ENCODE measurements around the gene CLIC5.

DNA sequence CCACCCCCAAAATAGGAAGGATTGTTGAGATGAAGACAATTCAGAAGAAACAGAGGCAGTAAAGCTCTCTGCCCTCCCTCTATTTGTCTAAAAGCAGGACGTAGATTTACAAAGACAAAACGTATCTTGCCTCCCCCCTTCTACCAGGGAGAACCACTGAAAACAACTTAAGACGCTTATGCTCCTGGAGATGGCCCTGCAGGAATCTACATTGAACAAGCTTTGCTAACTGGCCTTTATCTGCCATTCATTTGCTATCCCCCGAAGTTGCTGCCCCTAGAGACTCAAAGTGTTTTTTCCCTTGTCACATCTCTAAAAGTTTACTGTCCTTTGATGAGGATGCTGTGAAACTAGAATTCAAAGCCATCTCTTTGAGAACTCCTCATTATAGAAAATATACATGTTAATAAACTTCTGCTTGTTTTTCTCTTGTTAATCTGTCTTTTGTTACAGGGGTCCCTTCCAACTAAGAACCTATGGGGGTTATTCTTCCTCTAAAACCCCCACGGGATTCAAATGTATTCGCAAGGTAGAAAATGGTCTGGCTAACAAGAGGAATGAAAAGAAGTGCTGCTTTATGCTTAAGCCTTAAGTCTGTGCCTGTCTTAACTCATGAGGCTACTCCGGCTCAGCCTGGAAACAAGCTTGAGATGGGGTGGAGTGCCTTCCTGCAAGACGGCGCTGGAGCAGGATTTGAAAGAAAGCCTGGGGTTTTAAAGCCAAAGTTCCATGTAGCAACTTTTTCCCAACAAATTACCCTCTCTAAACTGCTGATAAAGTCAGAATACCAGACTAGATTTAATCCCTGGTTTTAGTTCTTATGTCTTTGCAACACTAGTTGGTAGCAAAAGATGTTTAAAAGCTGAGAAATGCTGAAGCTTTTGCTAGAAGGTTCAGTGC, 88.0 kb downstream of the CLIC5 start:
- TF ChIP-seq, protein P1, sequence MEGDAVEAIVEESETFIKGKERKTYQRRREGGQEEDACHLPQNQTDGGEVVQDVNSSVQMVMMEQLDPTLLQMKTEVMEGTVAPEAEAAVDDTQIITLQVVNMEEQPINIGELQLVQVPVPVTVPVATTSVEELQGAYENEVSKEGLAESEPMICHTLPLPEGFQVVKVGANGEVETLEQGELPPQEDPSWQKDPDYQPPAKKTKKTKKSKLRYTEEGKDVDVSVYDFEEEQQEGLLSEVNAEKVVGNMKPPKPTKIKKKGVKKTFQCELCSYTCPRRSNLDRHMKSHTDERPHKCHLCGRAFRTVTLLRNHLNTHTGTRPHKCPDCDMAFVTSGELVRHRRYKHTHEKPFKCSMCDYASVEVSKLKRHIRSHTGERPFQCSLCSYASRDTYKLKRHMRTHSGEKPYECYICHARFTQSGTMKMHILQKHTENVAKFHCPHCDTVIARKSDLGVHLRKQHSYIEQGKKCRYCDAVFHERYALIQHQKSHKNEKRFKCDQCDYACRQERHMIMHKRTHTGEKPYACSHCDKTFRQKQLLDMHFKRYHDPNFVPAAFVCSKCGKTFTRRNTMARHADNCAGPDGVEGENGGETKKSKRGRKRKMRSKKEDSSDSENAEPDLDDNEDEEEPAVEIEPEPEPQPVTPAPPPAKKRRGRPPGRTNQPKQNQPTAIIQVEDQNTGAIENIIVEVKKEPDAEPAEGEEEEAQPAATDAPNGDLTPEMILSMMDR (IDR thresholded peaks at IDR 0.05; ENCODE audit: low read length), result no peak
- TF ChIP-seq EZH2 (IDR thresholded peaks at IDR 0.05; ENCODE audit: borderline replicate concordance, low read length), result no peak
